ENCODE results near the gene RERG.

Gene RERG

DNA sequence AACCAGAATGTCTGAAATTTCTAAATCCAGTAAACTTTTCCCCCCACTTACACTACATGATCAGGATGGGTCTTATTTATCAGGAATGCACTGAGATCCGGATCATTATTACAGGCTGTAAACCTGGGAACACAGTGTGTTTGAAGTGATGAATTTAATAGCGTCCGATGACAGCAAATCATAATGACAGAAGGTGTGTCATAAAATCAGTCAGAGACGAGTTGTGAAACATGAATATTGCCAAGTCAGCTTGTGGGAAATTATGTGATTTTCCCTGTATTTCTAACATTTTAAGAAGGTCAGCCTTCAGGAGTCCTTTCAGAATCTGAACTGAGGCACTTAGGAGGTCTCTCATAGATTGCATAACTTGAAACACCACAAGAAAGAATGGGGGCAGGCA lies 36.7 kb downstream of the RERG start:
- DNase-seq = no peak

DNA sequence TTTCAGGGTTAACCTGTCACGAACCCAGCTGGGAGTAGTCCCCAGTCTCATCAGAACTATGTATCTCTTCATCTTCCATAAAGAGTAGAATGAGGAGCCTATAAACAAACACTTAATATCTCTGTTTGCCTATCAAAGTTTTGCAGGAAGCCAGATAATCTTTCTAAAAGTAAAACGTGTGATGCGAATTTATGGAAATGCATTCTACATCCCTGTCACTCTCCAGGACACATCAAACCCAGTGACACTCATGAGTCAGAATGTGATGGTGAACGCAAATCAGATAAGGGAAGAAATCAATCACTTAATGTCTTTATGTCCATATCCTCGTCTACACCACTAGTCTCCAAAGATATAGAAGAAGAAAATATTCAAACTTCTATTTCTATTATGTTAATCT lies 37.4 kb downstream of the RERG start:
- no peak for DNase-seq

DNA sequence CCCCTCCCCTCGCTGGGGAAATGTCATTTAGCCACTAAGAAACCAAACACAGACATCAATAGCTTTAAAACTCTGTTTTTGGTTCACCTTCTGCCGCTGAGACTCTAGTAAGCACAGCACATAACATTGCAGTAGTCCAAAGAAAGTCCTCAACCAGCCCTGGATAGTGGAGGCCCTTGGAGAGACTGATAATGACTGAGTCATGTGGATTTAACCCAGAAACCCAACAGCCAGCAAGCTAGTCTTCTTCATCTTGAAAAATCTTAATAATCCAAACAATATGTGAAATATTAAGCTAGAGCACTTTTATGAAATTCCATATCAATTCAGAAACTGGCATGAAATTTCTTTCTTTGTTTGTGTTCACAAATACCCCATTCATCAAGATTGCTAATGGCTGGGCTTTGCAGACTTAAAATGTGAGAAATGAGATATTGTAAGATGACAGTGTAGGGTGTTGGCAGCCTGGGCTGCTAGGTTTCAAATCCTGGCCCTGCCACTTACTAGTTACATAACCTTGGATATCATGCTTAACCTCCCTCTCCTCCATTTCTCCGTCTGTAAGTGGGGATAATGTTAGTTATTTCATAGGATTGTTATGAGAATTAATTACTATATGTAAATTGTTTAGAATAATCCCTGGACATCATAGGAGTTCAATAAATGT lies 40.1 kb downstream of the RERG start:
- DNase-seq = no peak

DNA sequence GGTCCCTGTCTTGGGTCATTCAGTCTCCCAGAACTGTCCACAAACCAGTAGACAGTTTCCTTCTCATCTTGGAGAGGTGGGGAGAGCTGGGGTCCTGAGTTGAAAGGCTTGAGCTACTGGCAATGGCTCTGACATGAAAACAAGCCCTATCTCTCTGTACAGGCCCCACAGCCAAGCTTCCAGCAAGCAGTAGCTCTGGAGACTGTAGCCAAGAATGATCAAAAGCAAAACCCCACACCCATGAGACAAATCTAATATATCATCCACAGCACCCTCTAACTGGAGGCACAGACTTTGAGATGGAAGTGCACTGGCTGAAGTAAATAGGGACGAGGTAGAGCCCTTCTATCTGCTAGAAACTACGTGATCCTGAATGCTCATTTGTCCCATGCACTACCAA lies 40.9 kb downstream of the RERG start:
- no peak for DNase-seq

DNA sequence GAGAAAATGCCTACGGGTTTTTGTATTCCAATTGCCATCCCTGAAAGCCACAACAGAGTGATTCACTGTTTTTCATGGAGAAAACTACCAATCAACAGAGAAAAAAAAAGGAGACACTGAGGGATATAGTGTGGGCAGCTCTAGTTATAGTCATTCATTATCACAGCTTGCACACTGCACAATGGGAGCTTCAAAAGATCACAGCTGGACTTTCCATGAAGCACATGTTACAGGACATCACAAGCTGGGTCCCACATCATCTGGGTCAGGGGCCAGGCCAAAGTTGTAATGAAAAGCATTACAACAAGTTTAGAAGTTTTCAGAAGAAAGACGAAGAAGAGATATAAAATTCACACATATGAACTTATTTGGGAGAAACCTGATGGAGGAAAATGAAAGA lies 41.5 kb downstream of the RERG start:
- DNase-seq = no peak

DNA sequence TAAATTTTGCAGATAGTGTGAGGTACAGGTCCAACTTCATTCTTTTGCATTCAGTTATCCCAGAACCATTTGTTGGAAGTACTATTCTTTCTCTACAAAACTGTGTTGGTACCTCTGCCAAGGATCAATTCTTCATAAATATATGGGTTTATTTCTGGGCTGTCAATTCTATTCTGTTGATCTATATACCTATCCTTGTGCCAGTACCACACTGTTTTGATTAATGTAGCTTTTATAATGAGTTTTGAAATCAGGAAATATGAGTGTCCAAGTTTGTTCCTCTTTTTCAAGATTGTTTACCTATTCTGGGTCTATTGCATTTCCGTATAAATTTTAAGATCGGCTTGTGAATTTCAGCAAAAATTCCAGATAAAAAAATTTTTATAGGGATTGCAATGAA lies 48.1 kb downstream of the RERG start:
- DNase-seq = no peak

DNA sequence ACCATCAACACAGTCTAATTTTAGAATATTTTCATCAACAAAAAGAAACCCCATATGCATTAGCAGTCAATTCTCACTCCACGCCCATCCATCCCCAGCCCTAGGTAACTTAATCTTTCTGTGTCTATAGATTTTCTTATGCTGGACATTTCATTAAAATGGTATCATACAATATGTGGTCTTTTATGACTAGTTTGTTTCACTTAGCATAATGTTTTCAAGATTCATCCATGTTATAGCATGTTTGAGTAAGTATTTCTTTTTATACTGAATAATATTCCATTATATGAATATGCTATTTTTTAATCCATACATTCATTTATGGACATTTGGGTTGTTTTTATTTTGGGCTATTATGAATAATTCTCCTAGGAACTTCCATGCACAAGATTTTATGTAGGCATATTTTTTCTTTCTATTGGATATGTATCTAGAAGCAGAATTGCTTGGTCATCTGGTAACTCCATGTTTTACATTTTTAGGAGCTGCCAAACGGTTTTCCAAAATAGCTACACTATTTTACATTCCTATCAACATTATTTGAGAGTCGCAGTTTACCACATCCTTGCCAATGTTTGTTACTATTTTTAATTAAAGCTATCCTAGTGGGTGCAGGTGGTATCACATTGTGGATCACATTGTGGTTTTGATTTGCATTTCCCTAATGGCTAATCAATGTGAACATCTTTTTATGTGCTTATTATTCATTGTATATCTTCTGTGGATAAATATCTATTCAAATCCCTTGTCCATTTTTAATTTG lies 49.0 kb downstream of the RERG start:
- DNase-seq = no peak

DNA sequence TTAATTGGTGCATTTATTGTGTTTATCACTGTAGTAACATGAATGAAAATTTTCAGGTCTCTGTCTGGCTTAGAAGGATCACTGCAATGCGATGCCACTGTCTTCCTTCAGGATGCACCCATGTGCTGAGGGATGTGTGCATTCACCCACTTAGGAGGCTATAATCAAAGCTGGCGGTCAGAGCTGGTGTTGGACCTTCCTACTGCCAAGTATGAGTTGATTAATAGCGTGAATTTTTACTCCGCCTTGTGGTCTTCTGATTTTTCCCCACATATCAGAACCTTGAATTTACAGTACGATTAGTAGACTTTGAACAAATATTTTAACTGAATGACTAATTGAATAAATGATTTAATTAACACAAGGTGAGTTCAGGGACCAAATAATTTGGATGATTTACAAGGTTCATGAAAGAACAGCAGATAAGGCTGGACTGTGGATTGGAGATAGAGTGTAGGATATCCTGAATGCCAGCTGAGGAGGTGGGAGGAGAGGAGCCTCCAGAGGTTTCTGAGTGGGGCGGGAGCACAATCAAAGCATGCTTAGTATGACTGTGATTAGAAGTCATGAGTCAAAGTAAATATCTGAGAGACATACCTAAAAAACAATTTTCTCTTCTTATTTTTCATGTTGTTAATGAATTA lies 50.1 kb downstream of the RERG start:
- no peak for DNase-seq

DNA sequence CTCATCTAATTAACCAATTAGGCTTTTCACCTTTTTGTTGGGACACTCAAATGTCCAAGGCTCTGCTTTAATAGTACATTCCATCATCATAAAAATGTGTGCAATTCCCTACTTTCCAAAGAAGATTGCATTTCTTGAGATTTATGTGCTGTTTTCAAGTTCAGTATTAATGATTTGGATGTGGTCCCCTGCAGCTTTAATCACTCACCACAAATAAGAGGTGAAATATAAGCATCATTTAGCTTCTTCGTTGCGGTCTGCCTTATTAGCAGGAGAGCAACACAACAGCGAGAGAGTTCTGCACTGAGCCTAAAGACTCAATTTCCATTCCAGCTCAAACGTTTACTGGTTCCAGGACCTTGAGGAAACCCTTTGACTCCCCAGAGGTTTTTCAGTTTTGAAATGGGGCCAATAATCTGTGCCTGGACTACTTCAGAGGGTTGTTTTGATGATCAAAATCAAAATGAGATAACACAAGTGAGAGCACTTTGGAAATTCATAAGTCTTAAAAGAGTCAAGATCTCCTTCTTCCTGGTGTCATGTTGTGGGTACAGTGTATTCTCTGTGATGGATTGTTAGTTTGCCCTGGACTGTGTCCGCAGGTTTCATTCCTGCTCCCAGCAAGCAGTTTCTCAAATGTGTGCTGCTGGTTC lies 53.1 kb downstream of the RERG start:
- DNase-seq = no peak

DNA sequence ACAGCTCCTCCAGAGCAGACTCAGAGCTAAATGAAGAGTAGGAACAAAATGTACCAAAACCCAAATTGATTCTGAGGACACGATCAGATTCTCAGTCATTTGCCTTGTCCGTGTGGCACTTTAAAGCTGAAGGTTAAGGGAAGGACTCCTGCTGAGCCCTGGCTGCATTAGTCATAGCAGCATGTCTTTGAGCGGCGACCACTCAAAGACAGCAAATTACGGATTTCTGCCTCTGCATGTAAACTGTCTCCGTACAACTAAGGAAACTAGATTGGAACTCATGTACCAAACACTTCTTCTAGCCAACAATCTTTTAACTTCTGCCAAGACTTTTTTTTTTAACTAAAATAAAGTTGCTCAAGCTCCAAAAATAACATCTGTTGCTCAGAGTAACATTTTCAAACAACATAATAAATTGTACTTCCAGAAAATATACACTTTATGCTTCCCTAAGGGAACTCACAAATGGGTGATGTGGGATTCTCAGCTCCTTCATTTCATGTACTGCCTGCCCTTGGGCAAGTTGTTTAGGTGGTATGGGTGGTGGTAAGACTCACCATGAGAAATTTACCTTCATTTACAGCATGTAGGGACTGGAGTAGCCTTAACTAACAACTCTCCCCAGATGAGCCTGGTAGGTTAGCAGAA lies 56.1 kb downstream of the RERG start:
- no peak for DNase-seq

DNA sequence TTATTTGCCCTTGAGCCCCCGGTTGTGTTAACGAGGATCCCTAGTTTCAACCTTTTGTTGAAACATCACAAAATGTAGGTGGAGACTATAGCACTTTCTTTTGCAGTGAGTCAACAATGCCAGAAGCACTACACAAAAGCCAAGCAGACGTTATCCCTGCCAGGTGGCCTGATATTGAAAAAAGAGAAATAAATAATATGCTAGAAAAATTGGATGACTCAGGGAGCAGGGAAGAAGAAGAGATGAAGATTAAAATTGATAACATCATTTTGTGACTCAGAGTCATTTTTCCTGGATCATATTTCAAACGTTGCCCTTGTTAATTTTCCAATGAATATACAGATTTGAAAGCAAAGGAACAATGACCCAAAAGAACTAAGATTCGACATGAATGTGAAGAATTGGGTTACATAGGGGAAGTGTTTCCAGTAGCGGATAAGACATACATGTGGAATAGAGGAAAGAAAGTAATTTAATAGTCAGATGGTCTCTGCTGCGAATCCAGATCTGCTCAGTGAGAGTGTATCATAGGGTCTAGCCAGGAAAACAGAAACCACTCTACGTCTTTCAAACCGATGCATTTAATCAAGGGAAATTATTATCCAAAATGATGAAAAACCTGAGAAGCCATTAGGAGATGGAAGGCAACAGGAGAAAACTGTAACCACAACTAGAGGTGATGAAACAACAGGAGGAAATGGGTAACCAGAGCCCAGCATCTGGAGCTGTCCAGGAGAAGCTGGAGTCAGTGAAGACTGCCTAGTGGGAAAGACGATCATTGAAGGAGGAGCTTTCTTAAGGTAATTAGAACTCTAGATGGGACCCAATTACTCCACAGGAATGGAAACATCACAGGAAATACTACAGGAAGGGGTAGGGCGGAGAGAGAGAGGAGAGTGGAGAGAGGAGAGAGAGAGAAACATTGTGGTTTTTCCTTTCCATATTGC lies 57.9 kb downstream of the RERG start:
- no peak for DNase-seq

DNA sequence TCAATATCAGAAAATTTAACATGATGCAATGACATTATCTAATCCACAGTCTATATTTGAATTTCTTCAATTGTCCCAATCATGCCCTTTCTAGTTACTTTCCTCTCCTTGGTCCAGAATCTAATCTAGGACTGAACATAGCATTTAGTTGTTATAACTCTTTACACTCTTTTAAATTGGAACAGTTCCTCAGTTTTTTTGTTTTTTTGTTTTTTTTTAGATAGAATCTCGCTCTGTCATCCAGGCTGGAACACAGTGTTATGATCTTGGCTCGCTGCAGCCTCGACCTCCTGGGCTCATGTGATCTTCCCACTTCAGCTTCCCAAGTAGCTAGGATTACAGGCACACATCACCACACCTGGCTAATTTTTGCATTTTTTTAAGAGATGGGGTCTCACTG lies 63.1 kb downstream of the RERG start:
- DNase-seq = no peak

DNA sequence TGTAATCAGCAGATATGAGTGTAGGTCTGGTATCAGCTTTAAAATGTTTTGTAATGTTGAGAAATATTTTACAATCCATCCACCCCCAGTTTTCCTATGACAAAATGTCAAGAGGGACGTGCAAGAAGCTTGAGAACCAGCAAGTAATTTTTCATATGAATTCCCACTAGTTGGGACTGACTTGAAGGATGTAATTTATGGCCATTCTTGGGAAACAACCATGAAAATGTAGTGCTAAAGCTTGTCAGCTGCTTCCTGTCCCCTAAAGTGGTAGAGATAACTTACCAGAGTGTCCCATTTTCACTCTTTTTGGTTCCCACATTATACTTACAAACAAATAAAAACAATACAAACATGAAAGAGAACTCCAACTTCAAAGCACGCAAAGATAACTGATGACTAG lies 63.9 kb downstream of the RERG start:
- no peak for DNase-seq

DNA sequence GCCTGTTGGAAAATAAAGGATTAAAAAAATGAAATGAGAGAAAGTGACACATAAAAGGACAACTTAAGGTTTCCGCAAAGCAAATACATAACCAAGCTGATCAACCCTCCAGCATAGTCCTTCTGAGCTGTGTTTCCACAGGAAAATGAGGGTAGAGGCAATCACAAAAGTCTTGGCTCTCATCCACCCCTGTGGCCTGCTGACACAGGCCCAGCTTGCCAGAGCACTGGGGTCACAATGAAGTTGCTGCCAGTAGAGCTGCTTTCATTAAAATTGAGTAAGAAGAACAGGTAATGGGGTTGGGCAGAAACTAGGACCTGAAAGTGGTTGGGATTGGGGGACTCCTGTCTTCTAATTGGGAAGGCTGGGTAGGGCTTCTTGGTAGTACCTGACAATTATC lies 65.9 kb downstream of the RERG start:
- no peak for DNase-seq

DNA sequence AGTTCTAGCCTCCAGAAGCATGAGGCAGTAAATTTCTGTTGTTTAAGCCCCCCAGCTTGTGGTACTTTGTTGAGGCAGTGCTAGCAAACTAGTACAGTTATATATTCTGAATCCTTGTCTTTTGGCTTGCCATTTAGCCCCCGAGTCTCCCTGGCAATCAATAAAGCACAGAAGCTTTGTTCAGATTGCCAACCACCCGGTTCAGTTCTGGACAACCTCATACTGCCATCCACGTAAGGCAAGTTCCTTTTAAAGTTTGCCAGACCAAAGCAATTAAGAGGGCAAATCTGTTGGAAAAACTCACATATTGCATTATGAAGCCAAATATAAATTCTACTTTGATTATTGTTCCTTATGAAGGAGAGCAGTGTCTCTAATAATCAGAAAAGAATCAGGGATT lies 67.1 kb downstream of the RERG start:
- no peak for DNase-seq

DNA sequence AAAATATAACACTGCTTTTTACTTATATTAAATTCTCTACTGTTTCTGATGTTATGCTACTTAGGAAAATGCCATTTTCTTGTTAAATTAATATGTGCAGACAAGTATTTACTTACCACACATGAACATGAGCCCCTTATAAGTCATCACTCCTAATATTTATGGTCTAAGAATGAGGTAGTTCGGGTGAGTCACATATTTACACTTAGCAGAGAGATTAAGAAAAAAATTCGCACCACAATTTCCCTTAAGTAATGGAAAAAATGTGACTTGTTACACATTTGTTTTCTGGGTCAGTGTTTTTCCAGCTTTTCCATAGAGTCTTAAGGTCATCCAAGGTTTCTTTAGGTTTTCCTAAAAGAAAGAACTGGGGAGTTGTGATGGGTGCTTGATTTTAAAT lies 68.3 kb downstream of the RERG start:
- peak in 1 of 2 donors; percentile 5 for DNase-seq

DNA sequence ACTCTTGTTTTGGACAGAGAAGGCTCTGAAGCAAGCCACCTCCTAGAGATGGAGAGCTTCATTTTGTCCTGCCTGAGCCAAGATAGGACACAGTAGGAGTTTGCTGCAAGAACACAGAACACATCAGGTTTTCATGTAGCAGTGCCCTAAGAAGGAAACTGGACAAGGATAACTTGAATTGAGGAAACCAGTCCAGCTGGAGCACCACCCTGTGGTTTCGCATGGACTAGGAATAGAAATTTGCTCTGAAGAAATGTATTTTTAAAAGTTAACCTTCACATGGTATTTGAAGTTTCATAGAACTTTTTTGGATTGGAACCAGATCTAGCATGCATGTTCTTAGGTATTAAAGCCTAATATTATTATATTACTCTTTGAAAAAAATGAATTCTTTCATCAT lies 68.8 kb downstream of the RERG start:
- no peak for DNase-seq

DNA sequence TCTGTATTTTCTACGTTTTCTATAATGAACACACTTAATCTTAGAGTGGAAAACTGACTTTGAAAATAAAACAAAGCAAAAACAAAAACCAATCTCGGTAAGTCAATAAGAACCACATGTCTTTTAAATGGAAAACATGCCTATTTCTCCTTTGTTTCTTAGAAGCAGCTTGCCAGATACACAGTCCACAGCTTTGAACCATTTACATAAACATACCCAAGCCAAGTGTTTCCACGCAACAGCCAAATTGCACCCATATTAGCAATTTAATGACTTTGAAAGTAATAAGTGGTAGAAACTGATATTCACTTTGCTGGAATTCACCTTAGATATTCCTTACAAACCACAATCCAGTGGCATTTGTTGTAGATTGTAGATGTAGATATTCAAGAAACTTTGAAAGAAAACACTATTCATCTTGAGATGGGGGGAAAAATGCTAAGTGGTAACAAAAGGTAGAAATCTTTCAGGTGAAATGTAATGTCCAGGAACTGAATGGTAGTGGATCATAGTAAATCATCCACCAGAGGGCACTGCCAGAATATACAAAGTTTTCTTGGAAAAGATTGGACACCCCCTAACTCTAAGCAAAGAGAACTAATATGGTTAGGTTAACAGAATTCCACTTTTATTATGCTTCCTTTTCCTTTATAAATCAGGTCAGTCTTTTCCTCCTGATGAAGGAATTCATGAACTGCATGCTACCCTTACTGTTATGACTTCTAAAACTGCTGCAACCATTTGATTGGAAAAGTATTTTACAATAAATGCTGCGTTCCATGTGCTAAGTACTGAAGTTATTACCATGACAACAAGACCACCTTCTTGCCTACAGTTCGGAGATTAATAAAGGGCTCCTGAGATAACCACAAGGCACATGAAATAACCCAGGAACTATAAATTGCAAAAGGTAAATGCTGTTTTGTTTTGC lies 69.8 kb downstream of the RERG start:
- peak in 1 of 2 donors; percentile 8 for DNase-seq

DNA sequence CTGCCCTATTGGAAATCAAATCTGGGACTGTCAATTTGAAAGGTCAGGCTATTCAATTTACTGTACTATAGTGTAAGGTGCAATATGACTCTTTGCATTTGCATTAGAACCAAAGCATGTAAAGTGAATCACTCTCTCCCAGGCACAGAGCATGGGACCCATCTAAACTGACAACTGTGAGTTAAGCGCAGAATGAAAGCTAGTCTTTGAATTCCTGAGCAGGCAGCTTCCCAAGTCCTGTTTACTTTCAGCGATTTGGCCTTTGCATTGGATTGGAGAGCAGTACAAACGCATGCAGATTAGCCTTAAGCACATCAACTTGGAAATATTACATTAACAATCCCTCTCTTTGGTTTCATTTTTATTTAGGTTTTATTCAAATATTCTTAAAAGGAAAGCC lies 74.6 kb downstream of the RERG start:
- no peak for DNase-seq

DNA sequence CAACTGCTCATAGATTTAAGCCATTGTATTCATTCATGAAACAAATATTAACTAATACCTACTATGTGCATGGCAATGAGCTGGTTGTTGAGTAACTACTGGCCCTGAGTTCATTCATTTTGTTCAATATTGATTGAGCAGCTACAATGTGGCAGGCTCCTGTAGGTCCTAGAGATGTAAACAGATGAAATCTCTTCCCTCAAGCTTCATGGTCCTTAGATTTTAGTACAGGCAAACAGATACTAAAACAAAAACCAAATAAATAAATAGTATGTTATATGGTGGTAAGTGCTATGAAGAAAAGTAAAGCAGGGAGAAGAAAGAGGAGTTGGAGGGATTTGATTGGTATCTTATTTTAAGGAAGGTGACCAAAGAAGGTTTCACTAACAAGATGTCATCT lies 77.8 kb downstream of the RERG start:
- DNase-seq = no peak

DNA sequence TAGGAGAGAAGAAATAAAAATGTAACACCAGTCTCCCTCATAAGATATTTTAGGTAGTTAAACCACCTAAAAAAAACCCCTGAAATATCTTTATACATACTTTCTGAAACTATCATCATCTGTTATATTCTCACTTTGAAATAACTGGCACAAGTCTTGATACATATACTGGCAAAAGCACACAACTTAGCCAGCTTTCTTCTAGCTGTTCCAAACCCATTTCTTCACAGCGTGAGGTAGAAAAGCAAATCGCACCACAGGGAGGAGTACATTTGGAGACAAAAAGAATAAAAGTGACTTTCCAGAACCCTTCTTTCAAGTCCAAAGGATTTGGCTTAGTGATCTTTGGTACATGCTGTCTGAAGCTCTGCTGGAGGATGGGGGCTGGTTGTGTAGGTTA lies 78.5 kb downstream of the RERG start:
- DNase-seq = no peak
